DOHH2 (cell line): ENCODE results near the gene PTPN18.
A peak's percentile ranks its signal among the peaks of the same experiment; 100 is the strongest.

Source experiments
- H3F3A ChIP-seq: fragments of 200-600 bp; sonication (generic), shearing (Covaris generic); 2 replicates; pipeline ENCODE4 v1.6.0; 2016; ENCODE audit warnings: antibody characterized with exemption, mild to moderate bottlenecking; ENCODE audit not compliant: control insufficient read depth, insufficient read depth
- H3K27ac ChIP-seq: fragments of 200-600 bp; sonication (generic); 2 replicates; pipeline ENCODE4 v1.5.1; 2014; ENCODE audit warnings: low read depth, mild to moderate bottlenecking, low read length, moderate library complexity
- H3K27me3 ChIP-seq: fragments of 200-600 bp; sonication (generic); 2 replicates; pipeline ENCODE4 v1.6.1; 2014; ENCODE audit warnings: mild to moderate bottlenecking, low read length, mixed read lengths; ENCODE audit not compliant: control insufficient read depth
- H3K36me3 ChIP-seq: fragments of 200-600 bp; sonication (generic); 2 replicates; pipeline ENCODE4 v1.6.1; 2014; ENCODE audit warnings: mild to moderate bottlenecking, low read length, moderate library complexity, mixed read lengths; ENCODE audit not compliant: control insufficient read depth
- H3K4me1 ChIP-seq: fragments of 200-600 bp; sonication (generic); 2 replicates; pipeline ENCODE4 v1.6.1; 2014; ENCODE audit warnings: mild to moderate bottlenecking, low read length, mixed read lengths; ENCODE audit not compliant: control insufficient read depth
- H3K4me2 ChIP-seq: fragments of 200-600 bp; sonication (generic); 2 replicates; pipeline ENCODE4 v1.6.0; 2014; ENCODE audit warnings: mild to moderate bottlenecking, low read length, moderate library complexity
- H3K4me3 ChIP-seq: fragments of 200-600 bp; sonication (generic); 2 replicates; pipeline ENCODE4 v1.5.1; 2014; ENCODE audit warnings: mild to moderate bottlenecking, low read length, mixed read lengths
- H3K79me2 ChIP-seq: fragments of 200-600 bp; sonication (generic); 2 replicates; pipeline ENCODE4 v1.6.1; 2014; ENCODE audit warnings: mild to moderate bottlenecking, low read length, mixed read lengths; ENCODE audit not compliant: control insufficient read depth
- H3K9me2 ChIP-seq: fragments of 200-600 bp; sonication (generic); replicated peaks from 2 replicates; pipeline ENCODE4 v1.6.1; 2014; ENCODE audit warnings: mild to moderate bottlenecking, low read length, mixed read lengths; ENCODE audit not compliant: control insufficient read depth
- H3K9me3 ChIP-seq: fragments of 200-600 bp; sonication (generic); 2 replicates; pipeline ENCODE4 v1.6.1; 2014; ENCODE audit warnings: antibody characterized with exemption, low read length, mixed read lengths; ENCODE audit not compliant: control insufficient read depth, insufficient read depth
- H4K20me1 ChIP-seq: fragments of 200-600 bp; sonication (generic); 2 replicates; pipeline ENCODE4 v1.6.0; 2014; ENCODE audit warnings: low read depth, mild to moderate bottlenecking, antibody characterized with exemption, low read length, moderate library complexity; ENCODE audit not compliant: control insufficient read depth, insufficient read depth
- EZH2phosphoT487 ChIP-seq: fragments of 200-600 bp; sonication (generic); IDR thresholded peaks from 2 replicates; pipeline ENCODE4 v1.6.1; 2017; ENCODE audit warnings: borderline replicate concordance, mild to moderate bottlenecking, antibody characterized with exemption, low read length, moderate library complexity, mixed read lengths
- TF ChIP-seq, protein P1 (sequence below): fragments of 200-600 bp; sonication (generic); IDR thresholded peaks from one replicate; pipeline ENCODE4 v1.5.1; 2014; ENCODE audit warnings: antibody characterized with exemption, mild to moderate bottlenecking, low read depth, low read length; ENCODE audit not compliant: poor library complexity, severe bottlenecking

The PTPN18 gene

DNA sequence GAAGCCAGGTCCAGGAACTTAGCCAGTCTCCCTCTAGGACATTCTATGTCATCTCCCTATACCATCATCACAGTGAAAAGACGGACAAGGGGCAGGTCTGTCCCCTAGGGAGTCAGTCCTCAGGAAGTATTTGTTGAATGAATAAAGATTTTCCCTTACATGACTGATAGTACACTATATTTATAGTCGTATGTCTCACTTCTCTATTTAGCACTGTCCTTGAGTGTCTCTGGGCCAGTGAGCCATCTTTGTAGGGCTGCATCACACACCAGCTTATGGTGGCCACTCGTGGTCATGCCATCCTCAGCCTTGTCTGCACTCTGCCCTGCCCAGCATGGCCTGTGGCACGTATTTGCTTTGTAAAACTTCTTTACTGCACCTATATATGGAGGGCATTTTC is 25.8 kb downstream of the PTPN18 start:
- peak overlapping the region; percentile 96 for H3K4me3 ChIP-seq
- no peaks in the 10 kb centered on the region for H3K27me3 ChIP-seq
- no peaks in the 10 kb centered on the region for H3K9me3 ChIP-seq
- H3K4me1 ChIP-seq, result peaks cover 98% of the 10 kb centered on the region
- H3K27ac ChIP-seq, result peak overlapping the region; percentile 99
- H3K4me2 ChIP-seq, result peak overlapping the region; percentile 97
- peaks cover 70% of the 10 kb centered on the region for H3K36me3 ChIP-seq
- no peaks in the 10 kb centered on the region for H4K20me1 ChIP-seq
- H3F3A ChIP-seq, result peaks cover 51% of the 10 kb centered on the region
- no peak for TF ChIP-seq EZH2phosphoT487
- TF ChIP-seq, protein P1, sequence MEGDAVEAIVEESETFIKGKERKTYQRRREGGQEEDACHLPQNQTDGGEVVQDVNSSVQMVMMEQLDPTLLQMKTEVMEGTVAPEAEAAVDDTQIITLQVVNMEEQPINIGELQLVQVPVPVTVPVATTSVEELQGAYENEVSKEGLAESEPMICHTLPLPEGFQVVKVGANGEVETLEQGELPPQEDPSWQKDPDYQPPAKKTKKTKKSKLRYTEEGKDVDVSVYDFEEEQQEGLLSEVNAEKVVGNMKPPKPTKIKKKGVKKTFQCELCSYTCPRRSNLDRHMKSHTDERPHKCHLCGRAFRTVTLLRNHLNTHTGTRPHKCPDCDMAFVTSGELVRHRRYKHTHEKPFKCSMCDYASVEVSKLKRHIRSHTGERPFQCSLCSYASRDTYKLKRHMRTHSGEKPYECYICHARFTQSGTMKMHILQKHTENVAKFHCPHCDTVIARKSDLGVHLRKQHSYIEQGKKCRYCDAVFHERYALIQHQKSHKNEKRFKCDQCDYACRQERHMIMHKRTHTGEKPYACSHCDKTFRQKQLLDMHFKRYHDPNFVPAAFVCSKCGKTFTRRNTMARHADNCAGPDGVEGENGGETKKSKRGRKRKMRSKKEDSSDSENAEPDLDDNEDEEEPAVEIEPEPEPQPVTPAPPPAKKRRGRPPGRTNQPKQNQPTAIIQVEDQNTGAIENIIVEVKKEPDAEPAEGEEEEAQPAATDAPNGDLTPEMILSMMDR, result no peak
- H3K79me2 ChIP-seq, result peaks cover 70% of the 10 kb centered on the region
- H3K9me2 ChIP-seq, result no peaks in the 10 kb centered on the region

DNA sequence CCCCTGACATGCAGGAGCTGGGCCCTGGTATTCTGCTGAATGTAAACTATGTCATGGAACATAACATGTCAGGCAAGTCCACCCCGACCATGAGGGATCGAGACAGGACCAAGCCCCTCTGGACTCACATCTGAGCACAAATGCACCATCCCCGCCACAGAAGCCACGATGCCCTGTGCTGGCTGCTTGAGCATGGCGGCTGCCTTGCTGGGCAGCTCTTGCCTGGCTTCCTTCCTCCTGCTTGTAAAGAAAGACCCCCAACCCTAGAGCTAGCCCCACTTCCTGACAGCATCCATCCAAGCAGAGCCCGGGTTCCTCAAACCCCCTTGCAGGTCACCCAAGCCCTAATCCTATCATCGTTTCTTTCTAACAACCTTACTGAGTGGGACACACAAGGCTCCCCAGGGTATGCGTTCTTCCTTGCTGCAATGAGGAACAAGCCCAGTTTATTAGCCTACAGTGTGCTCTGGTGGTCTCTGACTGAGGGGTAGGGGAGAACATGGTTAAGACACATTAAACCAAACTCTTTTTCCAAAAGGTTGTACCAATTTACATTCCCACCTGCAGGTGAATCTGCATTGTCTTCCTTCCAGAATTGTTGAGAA is 26.6 kb downstream of the PTPN18 start:
- Histone ChIP-seq H3K9me2 (no peaks in the 10 kb centered on the region), H3K36me3 (peaks cover 64% of the 10 kb centered on the region), H3K4me2 (peak overlapping the region; percentile 97), H3K4me3 (peak overlapping the region; percentile 96), H3K79me2 (peaks cover 62% of the 10 kb centered on the region), H4K20me1 (no peaks in the 10 kb centered on the region), H3K9me3 (no peaks in the 10 kb centered on the region), H3F3A (peaks cover 55% of the 10 kb centered on the region), H3K4me1 (peaks cover 98% of the 10 kb centered on the region), H3K27ac (peak overlapping the region; percentile 99), H3K27me3 (no peaks in the 10 kb centered on the region)
- TF ChIP-seq, protein P1, result no peak
- TF ChIP-seq EZH2phosphoT487, result no peak

DNA sequence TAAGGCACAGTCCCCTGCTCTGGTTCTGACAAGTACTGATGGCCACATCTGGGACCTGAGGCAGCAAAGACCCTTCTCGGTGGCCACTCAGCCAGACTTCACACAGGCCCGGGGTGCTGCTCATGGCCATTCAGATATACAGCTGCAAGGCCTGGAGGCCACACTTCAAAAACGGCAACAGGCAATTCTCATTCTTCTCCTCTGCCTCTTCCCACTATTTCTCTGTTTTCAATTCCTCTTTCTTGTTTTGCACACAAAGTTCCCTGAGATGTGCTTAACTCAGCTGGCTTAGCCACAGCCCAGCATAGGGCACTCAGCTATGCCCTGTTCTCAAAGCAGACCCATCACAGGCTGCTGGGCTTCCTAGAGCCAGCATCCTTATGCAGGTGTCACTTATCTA is 29.9 kb downstream of the PTPN18 start:
- Histone ChIP-seq H3F3A (peaks cover 57% of the 10 kb centered on the region), H3K9me3 (no peaks in the 10 kb centered on the region), H3K36me3 (peaks cover 40% of the 10 kb centered on the region), H3K27ac (peak overlapping the region; percentile 99), H3K79me2 (peaks cover 38% of the 10 kb centered on the region), H3K4me2 (peak overlapping the region; percentile 80), H3K4me3 (peak overlapping the region; percentile 74), H3K9me2 (no peaks in the 10 kb centered on the region), H4K20me1 (no peaks in the 10 kb centered on the region), H3K4me1 (peaks cover 98% of the 10 kb centered on the region), H3K27me3 (no peaks in the 10 kb centered on the region)
- TF ChIP-seq EZH2phosphoT487, result no peak
- TF ChIP-seq, protein P1, result no peak
